ENCODE results near the gene AR.

DNA sequence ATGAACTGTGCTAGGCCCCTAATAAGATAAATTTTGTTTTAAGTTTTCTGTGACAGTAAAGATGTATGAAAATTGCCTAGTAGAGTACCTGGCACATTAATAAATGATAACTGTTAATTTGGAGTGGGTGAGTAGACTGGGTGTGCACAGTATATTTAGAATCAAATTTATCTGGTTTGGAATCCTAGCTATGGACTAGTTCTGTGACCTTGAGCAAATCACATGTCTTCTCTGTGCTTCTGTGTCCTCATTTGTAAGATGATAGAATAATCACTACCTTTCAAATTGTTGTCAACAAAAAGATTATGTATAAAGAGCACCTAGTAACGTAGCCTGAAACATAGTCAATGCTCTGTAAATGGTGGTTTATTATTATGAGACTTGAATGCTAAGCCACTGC lies 170.2 kb downstream of the AR start:
- TF ChIP-seq, protein P1, sequence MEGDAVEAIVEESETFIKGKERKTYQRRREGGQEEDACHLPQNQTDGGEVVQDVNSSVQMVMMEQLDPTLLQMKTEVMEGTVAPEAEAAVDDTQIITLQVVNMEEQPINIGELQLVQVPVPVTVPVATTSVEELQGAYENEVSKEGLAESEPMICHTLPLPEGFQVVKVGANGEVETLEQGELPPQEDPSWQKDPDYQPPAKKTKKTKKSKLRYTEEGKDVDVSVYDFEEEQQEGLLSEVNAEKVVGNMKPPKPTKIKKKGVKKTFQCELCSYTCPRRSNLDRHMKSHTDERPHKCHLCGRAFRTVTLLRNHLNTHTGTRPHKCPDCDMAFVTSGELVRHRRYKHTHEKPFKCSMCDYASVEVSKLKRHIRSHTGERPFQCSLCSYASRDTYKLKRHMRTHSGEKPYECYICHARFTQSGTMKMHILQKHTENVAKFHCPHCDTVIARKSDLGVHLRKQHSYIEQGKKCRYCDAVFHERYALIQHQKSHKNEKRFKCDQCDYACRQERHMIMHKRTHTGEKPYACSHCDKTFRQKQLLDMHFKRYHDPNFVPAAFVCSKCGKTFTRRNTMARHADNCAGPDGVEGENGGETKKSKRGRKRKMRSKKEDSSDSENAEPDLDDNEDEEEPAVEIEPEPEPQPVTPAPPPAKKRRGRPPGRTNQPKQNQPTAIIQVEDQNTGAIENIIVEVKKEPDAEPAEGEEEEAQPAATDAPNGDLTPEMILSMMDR (IDR thresholded peaks at IDR 0.05; ENCODE audit: extremely low read depth in 1 of 2, insufficient read depth in 1 of 2, low read depth in 1 of 2, low read length in 2 of 2): no peak
- no peak for TF ChIP-seq POLR2A (IDR thresholded peaks at IDR 0.05; ENCODE audit: low read depth, low read length)
- TF ChIP-seq JUN (IDR thresholded peaks at IDR 0.05; ENCODE audit: borderline replicate concordance, insufficient read depth, insufficient read length, low read depth): no peak
- no peak for TF ChIP-seq EZH2 (IDR thresholded peaks at IDR 0.05; ENCODE audit: borderline replicate concordance, low read depth, low read length, severe bottlenecking)
- no peak for TF ChIP-seq POLR2AphosphoS5 (IDR thresholded peaks at IDR 0.05; ENCODE audit: insufficient read depth, low read depth, low read length)
- TF ChIP-seq, protein P2, sequence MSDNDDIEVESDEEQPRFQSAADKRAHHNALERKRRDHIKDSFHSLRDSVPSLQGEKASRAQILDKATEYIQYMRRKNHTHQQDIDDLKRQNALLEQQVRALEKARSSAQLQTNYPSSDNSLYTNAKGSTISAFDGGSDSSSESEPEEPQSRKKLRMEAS (IDR thresholded peaks at IDR 0.05; ENCODE audit: insufficient read depth, insufficient read length): no peak
- no peak for TF ChIP-seq FOS (IDR thresholded peaks at IDR 0.05; ENCODE audit: borderline replicate concordance, insufficient read depth, low read length)
